Right lung (tissue), 5 donors: Measurements from ENCODE around the gene CEACAM16. TPM values are rescaled to one million over a fixed set of nuclear protein-coding genes. Genes with fewer than 3 reads are reported as not detected.
"Not testable (repeated sequence)": the region's sequence is repeated elsewhere in the genome, so short reads cannot be mapped to it uniquely, and the experiment has no call there.

Experiments used
- DNase-seq, 2 donors: peaks; one replicate each; pipeline ENCODE4 v3.0.0-alpha.2; 2013
- polyA plus RNA-seq, 5 donors: library from polyadenylated mRNA; unstranded; fragments of 120-200 nt; gene quantifications; one replicate each; pipeline versions ENCODE4 v1.2.1 to v1.2.3, GENCODE V29; 2013; ENCODE audit warnings: inconsistent platforms in 1 of 5, low replicate concordance in 1 of 5; ENCODE audit not compliant: insufficient read length in 5 of 5, insufficient read depth in 1 of 5

Gene CEACAM16
- polyA plus RNA-seq, 5 donors: not detected

DNA sequence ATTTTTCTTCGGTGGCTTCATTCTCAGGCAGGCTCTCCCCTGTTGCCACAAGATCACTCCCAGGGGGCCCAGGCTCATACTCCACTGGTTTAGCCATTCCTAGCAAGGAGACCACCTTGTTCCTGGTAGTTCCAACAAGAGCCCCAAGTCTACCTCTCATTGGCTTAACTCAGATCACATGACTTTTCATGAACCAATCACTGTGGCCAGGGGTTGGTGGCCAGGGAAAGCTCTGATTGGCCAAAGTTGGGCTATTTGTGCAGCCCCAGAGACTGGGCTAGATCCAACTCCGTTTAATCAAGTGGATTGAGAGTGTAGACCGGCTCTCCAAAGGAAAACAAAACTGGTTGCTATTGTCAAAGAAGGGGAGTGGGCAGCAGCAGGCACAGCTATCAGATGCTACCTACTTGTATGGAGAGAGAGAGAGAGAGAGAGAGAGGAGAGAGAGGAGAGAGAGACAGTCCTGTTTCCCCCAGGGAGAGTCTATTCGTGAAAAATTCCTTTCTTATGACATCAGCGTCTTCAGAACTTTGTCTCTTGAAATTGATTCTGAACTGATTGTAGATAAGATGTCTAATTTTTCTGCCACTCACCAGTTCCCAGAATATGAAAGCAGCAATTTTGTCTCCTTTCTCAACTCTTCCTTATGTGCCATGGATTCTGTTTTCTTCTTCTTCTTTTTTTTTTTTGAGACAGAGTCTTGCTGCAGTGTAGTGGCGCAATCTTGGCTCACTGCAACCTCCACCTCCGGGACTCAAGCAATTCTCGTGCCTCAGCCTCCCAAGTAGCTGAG, 21.7 kb upstream of the CEACAM16 start:
- DNase-seq: no peak

DNA sequence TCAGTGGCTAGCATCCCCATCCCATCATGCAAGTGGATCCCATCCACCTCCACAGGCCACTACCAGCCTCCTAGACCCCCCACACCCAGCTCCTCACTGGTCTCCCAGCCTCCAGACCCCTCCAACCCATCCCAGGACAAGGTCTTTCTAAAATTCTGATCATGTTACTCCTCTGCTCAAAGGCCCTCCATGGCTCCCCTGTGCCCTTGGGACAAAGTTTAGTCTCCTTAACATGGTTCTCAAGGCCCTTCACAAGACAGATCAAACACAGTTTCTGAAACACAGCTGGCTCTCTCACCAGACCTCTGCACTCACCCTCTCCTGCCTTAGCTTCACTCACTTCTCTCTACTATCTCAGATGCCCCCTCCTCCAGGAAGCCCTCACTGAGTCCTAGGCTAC, 18.4 kb upstream of the CEACAM16 start:
- DNase-seq: no peak

DNA sequence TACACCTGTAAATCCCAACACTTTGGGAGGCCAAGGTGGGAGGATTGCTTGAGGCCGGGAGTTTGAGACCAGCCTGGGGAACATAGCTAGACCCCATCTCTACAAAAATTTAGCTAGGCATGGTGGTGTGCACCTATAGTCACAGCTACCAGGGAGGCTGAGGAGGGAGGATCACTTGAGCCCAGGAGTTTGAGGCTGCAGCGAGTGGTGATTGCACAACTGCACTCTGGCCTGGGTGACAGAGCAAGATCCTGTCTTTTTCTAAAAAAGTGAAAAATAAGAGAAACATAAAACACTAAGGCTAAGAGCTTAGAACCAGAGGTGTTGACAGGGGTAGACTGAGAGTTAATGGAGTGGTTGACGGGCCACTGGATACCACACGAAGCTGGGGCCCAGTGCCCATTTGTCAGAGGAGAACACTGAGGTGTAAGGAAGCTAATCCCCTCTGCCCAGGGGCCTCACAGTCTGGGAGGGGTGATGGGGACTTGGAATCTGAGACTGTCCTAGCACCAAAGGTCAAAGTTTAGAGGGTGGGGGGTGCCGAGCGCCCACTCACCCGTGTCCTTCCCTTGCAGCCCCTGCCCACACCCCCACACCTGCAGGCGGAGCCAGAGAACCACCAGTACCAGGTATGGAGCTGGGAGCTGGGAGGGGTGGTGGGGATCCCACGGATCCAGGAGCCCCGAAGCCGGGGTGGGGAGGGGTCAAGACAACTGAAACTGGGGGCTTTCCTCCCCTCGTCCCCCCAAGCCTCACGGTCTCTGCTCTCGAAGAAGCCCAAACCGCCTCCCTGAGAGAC, 16.8 kb upstream of the CEACAM16 start:
- DNase-seq: no peak

GRCh38 chr19:44682807-44683206, 16.1 kb upstream of the CEACAM16 start:
- no peak for DNase-seq

DNA sequence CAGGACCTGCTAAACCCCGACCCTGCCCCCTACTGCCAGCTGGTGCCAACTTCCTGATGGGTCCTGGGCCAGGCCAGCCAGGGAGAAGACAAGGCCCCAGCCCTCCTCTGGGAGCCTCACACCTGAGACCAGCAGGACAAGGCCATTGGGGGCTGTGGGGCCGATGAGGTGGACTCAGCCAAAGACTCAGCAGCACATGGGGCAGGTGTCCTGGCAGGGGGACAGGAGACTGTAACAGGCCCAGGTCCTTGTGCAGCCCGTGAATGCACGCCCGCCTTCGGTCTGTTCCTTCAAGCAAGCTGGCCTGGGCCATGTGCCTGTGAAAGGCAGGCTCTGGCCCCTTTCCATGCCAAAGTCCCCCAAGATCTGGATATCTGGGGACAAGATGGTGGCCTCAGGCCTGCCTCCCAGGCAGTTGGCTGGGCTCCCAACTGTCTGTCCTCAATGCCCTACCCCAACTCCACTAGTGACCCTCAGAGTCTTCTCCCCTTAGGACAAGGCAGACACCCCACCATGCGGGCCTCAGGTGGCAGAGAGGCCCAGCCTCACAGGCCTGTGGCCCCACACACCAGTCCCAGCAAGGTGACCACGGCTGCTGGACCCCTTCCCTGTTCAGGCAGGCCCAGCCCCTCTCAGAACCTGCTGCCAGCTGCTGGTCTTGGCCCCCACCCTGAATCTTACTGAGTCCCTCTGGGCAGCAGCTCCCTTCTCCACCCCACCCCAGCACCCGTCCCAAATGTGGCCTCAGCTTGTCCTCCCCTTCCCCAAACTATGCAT, 15.3 kb upstream of the CEACAM16 start:
- no peak for DNase-seq

GRCh38 chr19:44684396-44684795, 14.6 kb upstream of the CEACAM16 start:
- not testable (repeated sequence) for DNase-seq

DNA sequence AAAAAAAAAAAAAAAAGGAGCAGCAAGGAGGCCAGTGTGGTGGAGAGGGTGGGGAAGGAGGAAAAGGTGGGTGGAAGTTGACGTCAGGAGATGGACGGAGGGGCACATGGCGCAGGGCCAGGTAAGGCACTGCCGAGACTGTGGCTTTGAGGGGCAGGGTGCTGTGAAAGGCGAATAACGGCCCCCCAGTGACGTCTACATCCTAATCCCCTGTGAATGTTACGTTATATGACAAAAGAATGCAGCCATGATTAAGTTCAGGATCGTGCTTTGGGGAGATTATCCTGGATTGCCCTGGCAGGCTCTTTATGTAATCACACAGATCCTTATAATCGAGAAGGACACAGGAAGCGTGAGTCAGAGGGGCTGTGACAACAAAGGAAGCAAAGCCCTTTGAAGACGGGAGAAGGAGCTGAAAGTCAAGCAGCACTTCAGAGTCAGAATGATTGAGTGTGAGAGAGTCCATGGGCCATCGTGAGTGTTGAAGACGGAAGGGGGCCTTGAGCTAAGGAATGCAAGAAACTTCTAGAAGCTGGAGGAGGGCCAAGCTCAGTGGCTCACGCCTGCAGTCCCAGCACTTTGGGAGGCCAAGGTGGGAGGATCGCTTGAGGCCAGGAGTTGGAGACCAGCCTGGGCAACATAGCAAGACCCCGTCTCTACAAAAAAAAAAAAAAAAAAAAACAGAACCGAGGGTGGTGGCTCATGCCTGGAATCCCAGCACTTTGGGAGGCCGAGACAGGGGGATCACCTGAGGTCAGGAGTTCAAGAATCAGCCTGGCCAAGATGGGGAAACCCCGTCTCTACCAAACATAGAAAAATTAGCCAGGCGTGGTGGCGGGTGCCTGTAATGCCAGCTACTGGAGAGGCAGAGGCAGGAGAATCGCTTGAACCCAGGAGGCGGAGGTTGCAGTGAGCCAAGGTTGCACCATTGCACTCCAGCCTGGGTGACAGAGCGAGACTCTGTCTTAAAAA, 13.8 kb upstream of the CEACAM16 start:
- DNase-seq: peak; percentile 47 to 53

GRCh38 chr19:44685877-44686276, 13.1 kb upstream of the CEACAM16 start:
- DNase-seq: no peak

- no peak for DNase-seq
Measured at GRCh38 chr19:44686896-44687295, 12.1 kb upstream of the CEACAM16 start.

DNA sequence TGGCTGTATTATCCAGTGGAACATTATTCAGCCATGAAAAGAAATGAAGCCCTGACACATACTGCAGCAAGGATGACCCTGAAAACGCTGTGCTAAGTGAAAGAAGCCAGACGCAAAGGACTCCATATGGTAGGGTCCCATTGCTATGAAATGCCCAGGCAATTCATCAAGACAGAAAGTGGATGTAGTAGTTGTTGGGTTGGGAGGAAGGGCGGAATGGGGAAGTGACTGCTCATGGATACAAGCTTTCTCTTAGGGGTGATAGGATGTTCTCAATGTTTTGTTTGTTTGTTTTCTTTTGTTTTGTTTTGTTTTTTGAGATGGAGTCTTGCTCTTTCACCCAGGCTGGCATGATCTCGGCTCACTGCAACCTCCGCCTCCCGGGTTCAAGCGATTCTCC, 11.1 kb upstream of the CEACAM16 start:
- no peak for DNase-seq

DNA sequence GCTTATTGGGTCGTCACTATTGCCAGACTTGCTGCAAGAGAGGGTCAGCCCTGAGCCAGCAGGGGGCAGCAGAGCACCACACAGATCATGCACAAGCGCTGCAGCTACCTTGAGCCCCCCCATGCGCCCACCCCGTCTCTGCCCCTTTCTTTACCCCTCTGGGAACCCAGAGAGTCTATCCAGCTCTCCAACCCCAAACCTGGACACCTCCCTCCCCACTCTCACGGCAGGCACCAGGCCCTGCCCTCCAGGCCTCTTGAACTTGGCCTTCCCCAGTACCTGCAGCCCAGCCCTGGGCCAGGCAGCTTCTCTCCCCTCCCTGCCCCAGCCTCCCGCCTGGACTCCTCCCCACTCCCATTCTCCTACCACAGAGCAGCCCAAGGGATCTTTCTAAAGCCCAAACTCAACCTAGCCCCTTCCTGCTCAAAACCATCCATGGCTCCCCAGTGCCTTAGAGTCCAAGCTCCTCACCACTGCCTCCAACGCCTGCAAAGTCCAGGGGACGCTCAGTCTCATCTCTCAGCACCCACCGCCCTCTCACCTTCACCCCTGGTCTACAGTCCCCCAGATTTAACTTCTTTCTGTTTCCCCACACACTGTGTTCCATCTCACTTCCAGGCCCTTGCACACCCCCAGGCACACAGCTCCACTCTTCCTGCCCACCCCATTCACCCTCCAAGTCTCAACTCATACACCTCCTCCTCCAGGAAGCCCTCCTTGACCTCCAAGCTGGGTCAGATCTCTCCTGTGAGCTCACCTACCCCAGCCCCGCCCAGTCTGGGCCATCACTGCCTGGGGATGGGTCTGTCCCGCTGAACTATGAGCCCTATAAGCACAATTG, 9.4 kb upstream of the CEACAM16 start:
- peak; percentile 56 to 68 for DNase-seq

GRCh38 chr19:44690131-44690440, 8.9 kb upstream of the CEACAM16 start:
- no peak for DNase-seq

DNA sequence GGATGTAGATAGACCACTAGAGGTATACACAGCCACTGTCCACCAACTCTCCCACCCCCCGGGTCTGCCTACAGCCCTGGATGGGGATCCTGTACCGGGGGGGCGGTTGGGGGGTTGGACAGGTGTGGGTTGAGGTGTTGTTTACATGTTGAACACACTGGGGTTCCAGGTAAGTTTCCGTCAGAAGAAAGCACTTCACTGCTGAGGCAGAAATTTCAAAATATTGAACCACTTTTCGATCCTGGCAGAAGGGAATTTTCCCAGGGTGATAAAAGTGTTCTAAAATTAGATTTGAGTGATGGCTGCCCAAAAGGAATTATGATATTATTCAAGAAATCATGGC, 6.6 kb upstream of the CEACAM16 start:
- no peak for DNase-seq

DNA sequence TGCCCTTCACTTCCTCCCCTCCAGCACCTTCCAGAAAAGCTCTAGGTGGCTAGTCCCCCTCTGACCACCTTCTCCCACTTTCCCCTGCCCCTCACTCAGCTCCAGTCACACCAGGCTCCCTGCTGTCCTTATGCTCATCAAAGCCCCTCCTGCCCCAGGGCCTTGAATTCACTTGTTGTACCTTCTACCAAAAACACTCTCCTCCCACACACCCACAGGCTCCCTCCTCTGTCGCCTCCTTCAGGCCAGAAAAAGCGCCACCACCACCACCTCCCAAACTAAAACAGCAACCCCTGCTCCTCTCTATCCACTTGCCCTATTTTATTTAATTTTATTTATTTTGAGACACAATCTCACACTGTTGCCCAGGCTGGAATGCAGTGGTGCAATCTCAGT, 4.8 kb upstream of the CEACAM16 start:
- DNase-seq: no peak

DNA sequence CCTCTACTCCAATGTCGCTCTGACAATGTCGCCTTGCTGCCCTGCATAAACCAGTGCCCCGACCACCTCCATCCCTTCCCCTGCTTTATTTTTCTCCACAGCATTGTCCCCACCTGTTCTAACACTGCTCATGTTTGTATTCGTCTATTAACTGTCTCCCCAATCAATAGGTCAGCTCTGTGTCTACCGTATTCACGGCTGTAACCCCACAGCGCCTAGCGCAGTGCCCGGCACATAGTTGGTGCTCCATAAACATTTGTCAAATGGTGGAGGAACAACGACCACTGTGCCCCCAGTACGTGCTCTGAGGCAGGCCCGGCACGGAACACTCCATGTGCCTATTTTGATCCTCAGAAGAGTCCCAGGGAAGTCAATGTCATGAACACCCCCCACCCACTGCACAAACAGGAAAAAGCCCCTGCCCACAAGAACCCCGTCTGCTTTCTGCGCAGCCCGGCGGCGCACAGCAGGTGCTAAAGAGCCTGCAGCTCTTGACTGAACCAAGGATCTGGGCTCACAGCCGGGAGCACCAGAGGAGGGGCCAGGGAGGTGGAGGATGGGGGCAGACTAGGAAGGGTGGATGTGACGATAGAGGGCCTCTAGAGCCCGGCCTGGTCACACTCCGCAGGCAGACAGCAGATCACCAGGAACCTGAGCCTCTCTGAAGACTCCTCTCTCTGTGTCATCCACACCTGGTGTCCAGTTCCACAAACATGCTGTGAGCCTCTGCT, 1.8 kb upstream of the CEACAM16 start:
- no peak for DNase-seq

GRCh38 chr19:44697670-44698034, 1.3 kb upstream of the CEACAM16 start:
- DNase-seq: no peak

GRCh38 chr19:44700547-44700946, 1.6 kb downstream of the CEACAM16 start:
- no peak for DNase-seq

DNA sequence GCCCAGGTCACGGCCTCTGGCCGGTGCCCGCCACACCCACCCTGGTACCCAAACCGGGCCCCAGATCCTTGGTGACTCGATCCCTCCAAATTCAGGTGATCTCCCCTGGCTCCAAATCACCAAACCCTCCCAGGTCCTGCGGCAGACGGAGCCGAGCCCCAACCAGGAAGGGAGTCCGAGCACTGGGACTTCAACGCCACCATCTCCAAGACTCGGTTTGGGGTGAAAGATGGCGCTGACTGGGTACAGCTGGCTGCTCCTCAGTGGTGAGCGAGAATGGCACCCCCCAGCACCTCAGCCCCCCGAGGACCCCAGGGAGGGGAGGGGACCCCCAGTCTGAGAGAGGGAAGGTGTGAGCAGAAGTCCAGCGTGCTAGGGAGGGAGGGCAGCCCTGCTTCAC, 2.3 kb downstream of the CEACAM16 start:
- DNase-seq: no peak

DNA sequence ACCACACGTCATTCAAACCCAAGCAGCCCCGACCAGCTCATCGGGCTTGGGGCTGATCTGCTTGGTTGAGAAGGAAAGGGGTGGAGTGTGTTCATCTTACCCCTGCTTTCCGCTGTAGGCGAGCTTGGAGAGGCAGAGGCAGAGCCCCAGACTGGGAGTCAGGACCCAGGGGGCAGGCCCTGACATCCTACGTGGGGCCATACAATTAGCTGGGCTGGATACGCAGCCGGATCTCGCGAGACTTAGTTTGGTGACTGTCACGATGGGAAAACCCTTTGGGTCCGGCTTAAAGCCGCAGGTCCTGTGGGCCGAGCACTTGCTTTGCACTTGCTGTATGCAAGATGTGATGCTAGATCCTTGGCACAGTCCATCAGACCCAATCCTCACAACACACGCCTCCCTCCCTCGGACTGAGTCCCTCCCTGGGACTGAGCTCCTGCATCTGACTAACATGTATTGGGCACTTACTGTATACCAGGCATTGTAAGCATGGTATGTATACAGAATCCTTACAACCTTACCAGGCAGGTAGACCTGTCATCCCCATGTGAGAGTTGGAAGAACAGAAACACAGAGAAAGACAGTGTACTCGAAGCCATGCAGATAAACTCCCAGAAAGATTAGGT, 3.7 kb downstream of the CEACAM16 start:
- no peak for DNase-seq
